ENCODE results near the gene P3H3. TPM values are rescaled to one million over a fixed set of nuclear protein-coding genes. Genes with fewer than 3 reads are reported as not detected.

P3H3 gene
- total RNA-seq, 1 donor, result 53.9 TPM

DNA sequence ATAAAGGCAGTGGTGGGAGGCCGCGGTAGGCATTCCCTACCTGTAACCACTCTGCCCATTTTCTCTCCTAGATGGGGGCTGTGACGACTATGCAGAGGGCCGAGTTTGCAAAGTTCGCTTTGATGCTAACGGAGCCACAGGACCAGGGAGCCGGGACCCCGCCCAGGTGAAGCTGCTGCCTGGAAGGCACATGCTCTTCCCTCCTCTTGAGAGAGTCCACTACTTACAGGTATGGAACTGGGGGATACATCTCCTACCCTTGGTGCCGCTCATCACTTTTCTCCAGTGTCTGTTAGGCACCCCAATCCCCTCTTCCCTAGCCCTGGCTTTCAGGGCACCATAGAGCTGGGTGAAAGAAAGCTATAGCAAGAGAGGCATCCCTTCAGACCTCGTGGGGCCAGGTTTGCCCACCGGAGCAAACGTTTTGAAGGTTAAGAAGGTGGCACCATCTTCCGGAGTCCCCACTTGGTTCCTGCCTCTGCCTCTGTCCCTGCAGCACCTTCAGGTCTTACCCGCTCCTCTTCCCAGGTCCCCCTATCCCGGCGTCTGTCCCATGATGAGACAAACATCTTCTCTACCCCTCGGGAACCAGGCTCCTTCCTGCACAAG is 2.0 kb upstream of the P3H3 start:
- DNase-seq (ENCODE audit: low read depth), result no peak
- TF ChIP-seq, protein P1, sequence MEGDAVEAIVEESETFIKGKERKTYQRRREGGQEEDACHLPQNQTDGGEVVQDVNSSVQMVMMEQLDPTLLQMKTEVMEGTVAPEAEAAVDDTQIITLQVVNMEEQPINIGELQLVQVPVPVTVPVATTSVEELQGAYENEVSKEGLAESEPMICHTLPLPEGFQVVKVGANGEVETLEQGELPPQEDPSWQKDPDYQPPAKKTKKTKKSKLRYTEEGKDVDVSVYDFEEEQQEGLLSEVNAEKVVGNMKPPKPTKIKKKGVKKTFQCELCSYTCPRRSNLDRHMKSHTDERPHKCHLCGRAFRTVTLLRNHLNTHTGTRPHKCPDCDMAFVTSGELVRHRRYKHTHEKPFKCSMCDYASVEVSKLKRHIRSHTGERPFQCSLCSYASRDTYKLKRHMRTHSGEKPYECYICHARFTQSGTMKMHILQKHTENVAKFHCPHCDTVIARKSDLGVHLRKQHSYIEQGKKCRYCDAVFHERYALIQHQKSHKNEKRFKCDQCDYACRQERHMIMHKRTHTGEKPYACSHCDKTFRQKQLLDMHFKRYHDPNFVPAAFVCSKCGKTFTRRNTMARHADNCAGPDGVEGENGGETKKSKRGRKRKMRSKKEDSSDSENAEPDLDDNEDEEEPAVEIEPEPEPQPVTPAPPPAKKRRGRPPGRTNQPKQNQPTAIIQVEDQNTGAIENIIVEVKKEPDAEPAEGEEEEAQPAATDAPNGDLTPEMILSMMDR (IDR thresholded peaks at IDR 0.05; ENCODE audit: insufficient read depth, low read length), result no peak
- no peak overlapping the region for H3K4me3 ChIP-seq (ENCODE audit: low read depth, low read length)

DNA sequence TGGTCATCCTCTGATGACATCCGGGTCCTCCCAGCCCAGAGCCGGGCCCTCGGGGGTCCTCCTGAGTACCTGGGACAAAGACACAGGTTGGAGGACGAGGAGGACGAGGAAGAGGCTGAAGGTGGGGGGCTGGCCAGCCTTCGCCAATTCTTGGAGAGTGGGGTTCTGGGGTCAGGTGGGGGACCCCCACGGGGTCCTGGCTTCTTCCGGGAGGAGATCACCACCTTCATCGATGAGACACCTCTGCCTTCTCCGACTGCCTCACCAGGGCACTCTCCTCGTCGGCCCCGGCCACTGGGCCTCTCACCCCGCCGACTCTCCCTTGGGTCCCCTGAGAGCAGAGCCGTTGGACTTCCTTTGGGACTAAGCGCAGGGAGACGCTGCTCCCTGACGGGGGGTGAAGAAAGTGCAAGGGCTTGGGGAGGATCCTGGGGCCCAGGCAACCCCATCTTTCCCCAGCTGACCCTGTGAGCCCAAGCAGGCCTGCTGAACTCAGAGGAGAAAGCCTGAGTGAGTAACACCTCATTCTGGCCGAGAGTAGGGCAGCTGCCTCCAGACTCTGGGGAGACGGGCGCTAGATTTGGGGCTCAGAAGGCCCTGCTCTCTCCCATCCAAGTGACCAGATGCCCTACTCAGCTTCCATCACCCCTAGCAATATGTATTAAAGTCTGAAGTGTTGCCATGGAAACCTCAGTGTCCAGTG is 1.3 kb upstream of the P3H3 start:
- H3K4me3 ChIP-seq (ENCODE audit: low read depth, low read length), result peak overlapping the region; percentile 48
- DNase-seq (ENCODE audit: low read depth), result no peak
- TF ChIP-seq, protein P1 (IDR thresholded peaks at IDR 0.05; ENCODE audit: insufficient read depth, low read length), result no peak

- DNase-seq (ENCODE audit: low read depth), result peak; percentile 73
- TF ChIP-seq, protein P1 (IDR thresholded peaks at IDR 0.05; ENCODE audit: insufficient read depth, low read length), result no peak
- peak overlapping the region; percentile 48 for H3K4me3 ChIP-seq (ENCODE audit: low read depth, low read length)
Observed at GRCh38 chr12:6827437-6827911, 733 bp upstream of the P3H3 start.

GRCh38 chr12:6828781-6829535 is 751 bp downstream of the P3H3 start:
- H3K4me3 ChIP-seq (ENCODE audit: low read depth, low read length), result peak overlapping the region; percentile 85
- DNase-seq (ENCODE audit: low read depth), result peak; percentile 51
- TF ChIP-seq, protein P1 (IDR thresholded peaks at IDR 0.05; ENCODE audit: insufficient read depth, low read length), result no peak

- peak overlapping the region; percentile 85 for H3K4me3 ChIP-seq (ENCODE audit: low read depth, low read length)
- no peak for DNase-seq (ENCODE audit: low read depth)
- TF ChIP-seq, protein P1 (IDR thresholded peaks at IDR 0.05; ENCODE audit: insufficient read depth, low read length), result peak; percentile 37
Observed at GRCh38 chr12:6829536-6830220, 1.5 kb downstream of the P3H3 start.

GRCh38 chr12:6830286-6830890 is 2.2 kb downstream of the P3H3 start:
- H3K4me3 ChIP-seq (ENCODE audit: low read depth, low read length), result peak overlapping the region; percentile 85
- TF ChIP-seq, protein P1 (IDR thresholded peaks at IDR 0.05; ENCODE audit: insufficient read depth, low read length), result no peak
- DNase-seq (ENCODE audit: low read depth), result no peak
